ENCODE data around the gene NUBPL.

NUBPL gene

DNA sequence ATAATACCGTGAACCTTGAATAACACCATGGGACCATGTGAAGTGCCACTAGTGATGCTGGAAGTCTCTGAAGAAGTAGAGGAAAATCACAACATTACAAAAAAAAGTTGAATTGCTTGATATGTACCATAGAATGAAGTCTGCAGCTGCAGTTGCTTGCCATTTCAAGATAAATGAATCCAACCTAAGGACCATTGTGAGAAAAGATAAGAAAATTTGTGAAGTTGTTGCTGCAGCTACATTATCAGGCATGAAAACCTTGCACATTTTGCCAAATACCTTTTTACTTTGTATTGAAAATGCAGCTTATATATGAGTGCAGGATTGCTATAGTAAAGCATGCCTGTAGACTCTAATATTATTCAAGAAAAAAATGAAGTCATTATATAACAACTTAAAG is 126.5 kb downstream of the NUBPL start:
- no peak overlapping the region for H3K4me3 ChIP-seq (ENCODE audit: low read depth, low read length)
- TF ChIP-seq, protein P1, sequence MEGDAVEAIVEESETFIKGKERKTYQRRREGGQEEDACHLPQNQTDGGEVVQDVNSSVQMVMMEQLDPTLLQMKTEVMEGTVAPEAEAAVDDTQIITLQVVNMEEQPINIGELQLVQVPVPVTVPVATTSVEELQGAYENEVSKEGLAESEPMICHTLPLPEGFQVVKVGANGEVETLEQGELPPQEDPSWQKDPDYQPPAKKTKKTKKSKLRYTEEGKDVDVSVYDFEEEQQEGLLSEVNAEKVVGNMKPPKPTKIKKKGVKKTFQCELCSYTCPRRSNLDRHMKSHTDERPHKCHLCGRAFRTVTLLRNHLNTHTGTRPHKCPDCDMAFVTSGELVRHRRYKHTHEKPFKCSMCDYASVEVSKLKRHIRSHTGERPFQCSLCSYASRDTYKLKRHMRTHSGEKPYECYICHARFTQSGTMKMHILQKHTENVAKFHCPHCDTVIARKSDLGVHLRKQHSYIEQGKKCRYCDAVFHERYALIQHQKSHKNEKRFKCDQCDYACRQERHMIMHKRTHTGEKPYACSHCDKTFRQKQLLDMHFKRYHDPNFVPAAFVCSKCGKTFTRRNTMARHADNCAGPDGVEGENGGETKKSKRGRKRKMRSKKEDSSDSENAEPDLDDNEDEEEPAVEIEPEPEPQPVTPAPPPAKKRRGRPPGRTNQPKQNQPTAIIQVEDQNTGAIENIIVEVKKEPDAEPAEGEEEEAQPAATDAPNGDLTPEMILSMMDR (IDR thresholded peaks at IDR 0.05; ENCODE audit: low read depth, low read length, missing control alignments) = no peak
- no peak for DNase-seq (ENCODE audit: low read depth)

DNA sequence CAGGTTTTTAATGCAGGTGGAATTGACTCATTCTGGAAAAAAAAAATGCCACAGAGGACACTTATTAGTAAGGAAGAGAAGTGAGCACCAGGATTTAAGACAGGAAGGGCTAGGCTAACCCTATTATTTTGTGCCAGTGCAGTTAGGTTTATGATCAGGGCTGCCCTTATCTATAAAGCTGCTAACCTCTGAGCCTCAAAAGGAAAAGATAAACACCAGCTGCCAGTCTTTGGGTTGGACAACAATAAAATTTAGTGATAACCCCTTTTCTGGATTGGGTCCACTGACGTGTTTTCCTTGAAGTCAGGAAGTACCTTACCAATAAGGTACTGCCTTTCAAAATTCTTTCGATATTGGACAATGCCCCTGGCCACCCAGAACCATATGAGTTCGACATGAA is 128.9 kb downstream of the NUBPL start:
- H3K4me3 ChIP-seq (ENCODE audit: low read depth, low read length) = no peak overlapping the region
- TF ChIP-seq, protein P1 (IDR thresholded peaks at IDR 0.05; ENCODE audit: low read depth, low read length, missing control alignments) = no peak
- no peak for DNase-seq (ENCODE audit: low read depth)

DNA sequence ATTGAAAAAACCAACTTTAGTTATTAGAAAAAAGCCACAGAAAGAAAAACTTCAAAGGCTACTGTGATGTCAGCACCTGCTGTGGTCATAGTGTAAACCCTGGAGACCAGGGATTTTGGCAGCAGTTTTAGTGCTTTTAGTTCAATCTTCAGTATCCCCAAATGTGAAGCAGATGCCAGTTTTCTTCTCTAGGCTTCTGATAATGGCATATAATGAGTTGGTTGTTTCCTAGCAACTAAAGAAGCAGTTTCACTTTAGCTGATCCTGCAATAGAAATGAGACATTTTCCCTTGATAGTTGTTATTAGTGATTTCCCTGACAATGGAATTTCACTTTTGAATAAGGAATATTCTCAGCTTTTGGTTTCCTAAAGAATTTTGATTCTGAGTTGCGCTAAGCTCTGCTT is 131.2 kb downstream of the NUBPL start:
- no peak overlapping the region for H3K4me3 ChIP-seq (ENCODE audit: low read depth, low read length)
- DNase-seq (ENCODE audit: low read depth) = no peak
- TF ChIP-seq, protein P1 (IDR thresholded peaks at IDR 0.05; ENCODE audit: low read depth, low read length, missing control alignments) = no peak

GRCh38 chr14:31696378-31696777 is 135.2 kb downstream of the NUBPL start:
- DNase-seq (ENCODE audit: low read depth) = no peak
- no peak overlapping the region for H3K4me3 ChIP-seq (ENCODE audit: low read depth, low read length)
- TF ChIP-seq, protein P1 (IDR thresholded peaks at IDR 0.05; ENCODE audit: low read depth, low read length, missing control alignments) = no peak

DNA sequence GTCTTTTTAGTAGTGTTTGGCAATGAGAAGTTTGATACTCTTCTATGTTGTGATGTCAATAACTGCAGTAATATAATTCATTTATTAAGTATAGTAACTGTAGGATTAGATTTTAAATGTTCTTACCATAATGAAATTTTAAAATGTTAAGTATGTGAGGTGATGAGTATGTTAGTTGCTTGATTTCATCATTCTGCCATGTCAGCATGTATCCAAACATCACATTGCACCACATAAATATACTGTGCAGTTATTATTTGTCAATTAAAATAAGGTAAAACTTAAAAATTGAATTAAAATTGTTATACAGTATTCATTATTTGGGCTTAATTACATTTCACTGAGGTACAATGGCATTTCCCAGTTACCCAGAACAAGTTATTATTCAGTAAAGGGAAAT is 138.6 kb downstream of the NUBPL start:
- H3K4me3 ChIP-seq (ENCODE audit: low read depth, low read length) = no peak overlapping the region
- TF ChIP-seq, protein P1 (IDR thresholded peaks at IDR 0.05; ENCODE audit: low read depth, low read length, missing control alignments) = no peak

GRCh38 chr14:31700282-31701074 is 139.3 kb downstream of the NUBPL start:
- no peak for DNase-seq (ENCODE audit: low read depth)
- no peak overlapping the region for H3K4me3 ChIP-seq (ENCODE audit: low read depth, low read length)
- TF ChIP-seq, protein P1 (IDR thresholded peaks at IDR 0.05; ENCODE audit: low read depth, low read length, missing control alignments) = no peak

More for the DNA sequence above, 138.6 kb downstream of the NUBPL start:
- DNase-seq (ENCODE audit: low read depth) = no peak

- DNase-seq (ENCODE audit: low read depth) = no peak
- TF ChIP-seq, protein P1 (IDR thresholded peaks at IDR 0.05; ENCODE audit: low read depth, low read length, missing control alignments) = no peak
- no peak overlapping the region for H3K4me3 ChIP-seq (ENCODE audit: low read depth, low read length)
Measured at GRCh38 chr14:31702130-31702529, 140.9 kb downstream of the NUBPL start.
